ENCODE measurements around the gene TKT.
"Not testable (repeated sequence)": the region's sequence is repeated elsewhere in the genome, so short reads cannot be mapped to it uniquely, and the experiment has no call there.

Gene TKT

DNA sequence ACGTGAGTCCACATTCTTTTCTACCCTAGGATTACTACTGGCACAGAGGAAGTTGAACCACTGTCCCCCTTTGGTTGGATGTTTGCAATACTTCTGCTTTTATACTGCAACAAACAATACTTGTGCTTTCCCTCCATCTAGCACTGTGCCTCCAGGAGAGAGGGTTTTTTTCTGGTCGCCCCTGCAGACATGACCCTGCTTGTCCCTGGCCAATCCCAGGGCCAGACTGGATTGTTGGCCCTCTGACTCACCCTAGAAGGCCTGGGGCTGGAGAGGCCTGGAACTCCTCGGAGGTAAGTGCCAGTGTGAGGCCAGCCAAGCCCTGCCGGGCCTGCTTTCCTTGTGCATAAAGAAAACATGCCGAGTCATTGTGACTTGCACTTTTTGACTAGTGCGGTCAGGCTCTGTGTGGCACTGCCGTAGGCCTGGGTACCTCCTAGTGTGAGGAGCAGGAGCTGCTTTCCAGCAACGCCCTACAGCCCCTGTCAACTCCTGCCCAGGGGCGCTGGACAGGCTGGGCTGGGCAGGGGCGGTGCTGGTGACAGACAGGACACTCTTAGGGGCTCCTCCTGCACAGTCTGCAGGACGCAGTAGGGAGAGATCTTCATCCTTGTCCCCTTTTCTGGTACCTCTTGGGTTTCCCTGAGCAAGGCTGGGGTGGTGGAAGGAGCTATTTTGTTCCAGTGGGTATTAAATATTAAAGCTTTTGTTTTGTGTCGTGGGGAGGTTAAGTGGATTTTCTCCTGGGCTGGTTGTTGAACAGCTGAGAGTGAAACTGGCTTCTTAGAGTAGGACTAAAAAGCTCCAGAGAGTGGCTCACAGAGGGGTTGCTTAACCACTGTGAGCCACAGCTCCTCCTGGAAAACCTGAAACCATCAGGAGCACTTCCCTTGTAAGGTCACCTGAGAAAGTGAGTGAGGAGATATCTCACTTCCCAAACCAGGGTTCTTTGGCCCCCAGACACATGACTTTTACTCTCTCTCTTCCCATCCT is 14.4 kb upstream of the TKT start:
- Mint-ChIP-seq H3K4me1 (peaks cover 18% of the 10 kb centered on the region), H3K27ac (peak overlapping the region; percentile 73), H3K4me3 (no peak overlapping the region), H3K9me3 (no peaks in the 10 kb centered on the region), H3K27me3 (peaks cover 2% of the 10 kb centered on the region), H3K36me3 (ENCODE audit: low read depth) (no peaks in the 10 kb centered on the region)
- peak; percentile 68 for ATAC-seq
- DNase-seq: no peak

DNA sequence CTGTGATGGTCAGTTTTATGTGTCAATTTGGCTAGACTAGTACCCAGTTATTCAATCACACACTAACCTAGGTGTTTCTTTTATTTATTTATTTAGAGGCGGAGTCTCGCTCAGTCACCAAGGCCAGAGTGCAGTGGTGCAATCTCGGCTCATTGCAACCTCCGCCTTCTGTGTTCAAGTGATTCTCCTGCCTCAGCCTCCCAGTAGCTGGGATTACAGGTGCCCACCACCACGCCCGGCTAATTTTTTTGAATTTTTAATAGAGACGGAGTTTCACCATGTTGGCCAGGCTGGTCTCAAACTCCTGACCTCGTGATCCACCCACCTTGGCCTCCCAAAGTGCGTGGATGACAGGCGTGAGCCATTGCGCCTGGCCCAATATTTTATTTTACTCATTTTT is 13.4 kb upstream of the TKT start:
- peaks cover 12% of the 10 kb centered on the region for H3K4me1 Mint-ChIP-seq
- ATAC-seq; H3K9me3 Mint-ChIP-seq; H3K27ac Mint-ChIP-seq; DNase-seq; H3K27me3 Mint-ChIP-seq; H3K4me3 Mint-ChIP-seq; H3K36me3 Mint-ChIP-seq (ENCODE audit: low read depth): not testable (repeated sequence)

DNA sequence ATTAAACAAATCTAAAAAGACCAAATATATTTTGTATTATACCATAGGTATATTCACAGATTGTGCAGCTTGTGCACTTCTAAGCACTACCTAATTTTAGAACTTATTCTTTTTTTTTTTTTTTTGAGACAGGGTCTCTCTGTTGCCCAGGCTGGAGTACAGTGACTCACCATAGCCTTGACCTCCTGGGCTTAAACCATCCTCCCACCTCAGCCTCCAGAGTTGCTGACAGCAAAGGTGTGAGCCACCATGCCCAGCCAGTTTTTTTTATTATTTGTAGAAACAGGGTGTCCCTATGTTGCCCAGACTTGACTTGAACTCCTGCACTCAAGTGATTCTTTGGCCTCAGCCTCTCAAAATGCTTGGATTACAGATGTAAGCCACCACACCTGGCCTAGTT is 11.9 kb upstream of the TKT start:
- no peak for DNase-seq
- Mint-ChIP-seq H3K4me1 (peaks cover 12% of the 10 kb centered on the region), H3K27ac (no peak overlapping the region), H3K27me3 (peaks cover 3% of the 10 kb centered on the region), H3K9me3 (no peaks in the 10 kb centered on the region), H3K36me3 (ENCODE audit: low read depth) (no peaks in the 10 kb centered on the region), H3K4me3 (no peak overlapping the region)
- ATAC-seq: no peak

DNA sequence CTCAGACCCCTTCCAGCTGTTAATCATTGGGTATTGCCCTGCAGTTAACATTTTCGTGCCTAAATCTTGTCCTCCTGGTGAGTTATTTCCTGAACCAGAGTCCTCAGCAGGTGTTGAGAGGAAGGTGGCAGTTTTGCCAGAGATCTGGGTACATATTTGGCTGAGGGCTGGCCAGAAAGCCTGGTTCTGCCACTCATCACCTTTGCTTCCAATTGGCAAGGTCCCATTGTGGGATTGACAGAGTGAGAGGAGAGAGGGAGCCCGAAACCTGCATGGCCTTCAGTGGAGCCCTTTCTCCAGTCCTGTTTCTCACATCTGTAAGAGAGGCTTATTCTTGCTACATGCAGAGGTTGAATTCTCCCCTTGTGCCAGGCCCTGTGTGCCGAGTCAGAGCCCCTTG is 8.9 kb upstream of the TKT start:
- Mint-ChIP-seq H3K4me1 (peaks cover 2% of the 10 kb centered on the region), H3K9me3 (no peaks in the 10 kb centered on the region), H3K36me3 (ENCODE audit: low read depth) (no peaks in the 10 kb centered on the region), H3K27ac (no peak overlapping the region), H3K27me3 (peaks cover 1% of the 10 kb centered on the region), H3K4me3 (no peak overlapping the region)
- DNase-seq (no peak), ATAC-seq (no peak)

DNA sequence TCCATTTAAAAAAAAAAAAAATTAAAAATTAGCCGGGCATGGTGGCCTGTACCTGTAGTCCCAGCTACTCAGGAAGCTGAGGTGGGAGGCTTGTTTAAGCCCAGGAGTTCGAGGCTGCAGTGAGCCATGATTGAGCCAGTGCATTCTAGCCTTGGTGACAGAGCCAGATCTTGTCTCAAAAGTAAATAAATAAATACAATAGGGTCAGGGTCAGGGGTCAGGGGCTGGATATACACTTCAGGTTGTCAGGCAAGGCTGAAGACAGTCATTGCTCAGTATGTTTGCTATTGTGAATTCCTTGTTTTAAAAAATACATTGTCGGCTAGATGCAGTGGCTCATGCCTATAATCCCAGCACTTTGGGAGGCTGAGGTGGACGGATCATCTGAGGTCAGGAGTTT is 8.1 kb upstream of the TKT start:
- H3K4me1 Mint-ChIP-seq: no peaks in the 10 kb centered on the region
- H3K27ac Mint-ChIP-seq: no peak overlapping the region
- no peaks in the 10 kb centered on the region for H3K9me3 Mint-ChIP-seq
- peaks cover 1% of the 10 kb centered on the region for H3K27me3 Mint-ChIP-seq
- DNase-seq (no peak), ATAC-seq (no peak)
- no peaks in the 10 kb centered on the region for H3K36me3 Mint-ChIP-seq (ENCODE audit: low read depth)
- H3K4me3 Mint-ChIP-seq: no peak overlapping the region

DNA sequence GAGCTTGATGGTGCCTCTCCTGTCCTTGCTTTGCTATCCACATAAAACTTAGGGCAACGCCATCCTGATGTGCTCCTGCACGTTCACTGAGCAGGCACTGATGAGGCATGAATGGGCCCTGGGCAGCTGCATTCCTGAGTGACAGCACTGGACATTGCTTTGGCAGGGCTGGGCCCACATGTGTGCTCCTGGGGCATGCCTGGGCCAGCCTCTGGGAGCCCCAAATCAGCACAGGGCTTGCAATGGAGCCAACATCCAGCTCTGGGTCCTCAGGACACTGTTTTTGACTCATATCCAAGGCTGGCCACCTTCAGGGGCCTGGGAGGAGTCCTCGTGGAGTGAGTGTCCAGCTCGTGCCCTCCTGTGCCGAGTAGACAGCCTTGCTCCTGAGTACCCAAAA is 5.9 kb upstream of the TKT start:
- Mint-ChIP-seq H3K27ac (no peak overlapping the region), H3K27me3 (peaks cover 1% of the 10 kb centered on the region), H3K4me3 (no peak overlapping the region), H3K4me1 (no peaks in the 10 kb centered on the region), H3K9me3 (no peaks in the 10 kb centered on the region), H3K36me3 (ENCODE audit: low read depth) (no peaks in the 10 kb centered on the region)
- ATAC-seq (no peak), DNase-seq (no peak)

DNA sequence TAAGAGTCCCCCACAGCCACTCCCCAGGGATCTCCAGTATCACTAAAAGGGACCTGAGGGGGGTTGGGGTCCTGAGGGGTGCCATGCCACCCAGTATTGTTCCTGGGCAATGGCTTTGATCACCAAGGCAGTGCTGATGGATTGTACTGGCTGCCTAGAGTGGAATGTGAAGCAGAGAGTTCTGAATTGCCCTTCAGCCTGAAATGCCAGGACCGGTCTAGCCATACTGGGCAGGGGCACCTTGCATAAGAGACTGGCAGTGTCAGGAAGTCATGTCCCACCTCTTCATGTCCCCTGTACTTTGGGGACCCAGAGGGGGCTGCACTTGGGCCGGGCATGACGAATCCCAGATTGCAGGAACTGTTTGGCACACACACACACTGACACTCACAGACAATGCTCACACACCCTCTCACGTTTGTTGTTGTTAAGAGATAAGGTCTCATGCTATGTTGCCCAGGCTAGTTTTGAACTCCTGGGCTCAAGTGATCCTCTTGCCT is 4.5 kb upstream of the TKT start:
- H3K9me3 Mint-ChIP-seq: no peaks in the 10 kb centered on the region
- DNase-seq: no peak
- H3K36me3 Mint-ChIP-seq (ENCODE audit: low read depth): no peaks in the 10 kb centered on the region
- ATAC-seq: no peak
- H3K4me1 Mint-ChIP-seq: peaks cover 2% of the 10 kb centered on the region
- H3K4me3 Mint-ChIP-seq: no peak overlapping the region
- no peak overlapping the region for H3K27ac Mint-ChIP-seq
- peaks cover 1% of the 10 kb centered on the region for H3K27me3 Mint-ChIP-seq

DNA sequence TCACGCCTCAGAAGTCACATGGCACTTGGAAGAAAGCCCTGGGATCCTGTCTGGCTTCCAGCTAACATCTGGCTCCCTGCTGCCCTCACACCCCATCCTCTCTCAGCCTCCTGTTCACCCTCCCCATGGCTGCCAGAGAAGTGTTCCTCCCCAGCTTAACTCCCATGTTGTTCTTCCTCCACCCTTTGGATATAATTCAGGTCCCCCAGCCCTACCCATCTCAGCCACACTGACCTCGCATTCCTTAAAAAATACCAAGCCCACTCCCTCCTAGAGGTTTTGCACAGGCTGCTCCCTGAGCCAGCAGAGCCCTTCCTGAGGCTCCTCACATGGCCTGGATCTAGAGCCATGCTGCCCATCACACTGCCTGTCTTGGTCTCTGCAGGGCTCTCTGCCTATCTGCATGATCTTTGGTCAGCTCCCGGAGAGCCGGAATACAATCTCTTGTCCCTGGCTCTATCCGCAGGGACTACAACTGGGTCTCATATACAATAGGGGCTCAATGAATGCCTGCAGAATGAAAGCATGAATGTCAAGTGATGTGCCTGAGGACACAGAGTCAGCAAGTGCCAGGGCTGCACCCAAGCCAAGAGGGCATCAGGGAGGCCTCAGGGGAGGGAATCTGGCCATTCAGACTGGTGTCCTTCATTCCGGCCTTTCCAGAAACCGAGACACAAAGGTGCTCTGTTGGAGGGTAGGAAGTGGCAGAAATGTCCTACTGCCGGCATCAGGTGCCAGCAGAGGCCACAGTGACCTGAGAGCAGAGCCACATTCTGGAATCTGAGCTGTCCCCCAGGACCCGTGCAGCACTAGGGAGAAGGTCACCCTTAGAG is 3.8 kb upstream of the TKT start:
- DNase-seq: no peak
- Mint-ChIP-seq H3K4me3 (no peak overlapping the region), H3K27me3 (peaks cover 1% of the 10 kb centered on the region), H3K27ac (no peak overlapping the region), H3K9me3 (no peaks in the 10 kb centered on the region), H3K4me1 (peaks cover 2% of the 10 kb centered on the region), H3K36me3 (ENCODE audit: low read depth) (peaks cover 4% of the 10 kb centered on the region)
- ATAC-seq: no peak

DNA sequence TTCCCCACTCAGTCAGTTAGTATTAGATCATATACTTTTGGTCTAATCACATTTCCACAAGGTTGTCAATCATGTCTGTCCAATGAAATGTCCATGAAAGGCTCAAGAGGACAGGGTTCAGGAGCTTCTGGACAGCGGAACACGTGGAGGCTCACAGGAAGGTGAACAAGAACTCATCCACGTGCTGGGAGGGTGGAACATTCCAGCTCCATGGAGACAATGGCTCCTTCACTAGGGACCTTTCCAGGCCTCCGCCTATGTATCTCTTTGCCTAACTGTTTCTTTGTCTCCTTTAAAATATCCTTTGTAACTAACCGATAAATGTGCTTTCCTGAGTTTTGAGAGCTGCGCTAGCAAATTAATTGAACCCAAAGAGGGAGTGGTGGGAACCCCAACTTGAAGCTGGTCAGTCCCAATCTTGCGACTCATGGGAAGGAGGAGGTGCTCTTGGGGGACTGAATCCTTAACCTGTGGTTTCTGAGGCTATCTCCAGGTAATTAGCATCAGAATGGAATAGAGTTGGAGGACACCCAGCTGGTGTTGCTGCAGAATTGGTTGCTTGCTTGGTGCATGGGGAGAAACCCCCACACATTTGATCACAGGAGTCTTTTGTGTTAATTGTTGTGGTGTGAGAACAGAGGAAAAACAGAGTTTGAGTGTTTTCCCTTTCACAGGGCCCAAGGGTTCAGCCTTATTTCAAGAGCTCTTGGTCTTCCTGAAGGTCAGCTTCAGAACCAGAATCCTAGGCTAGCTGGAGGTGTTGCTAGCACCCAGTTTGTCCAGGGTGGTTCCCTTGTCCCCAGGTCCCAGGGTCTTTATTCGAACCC is 3.0 kb upstream of the TKT start:
- Mint-ChIP-seq H3K36me3 (ENCODE audit: low read depth) (peaks cover 12% of the 10 kb centered on the region), H3K9me3 (no peaks in the 10 kb centered on the region), H3K4me3 (no peak overlapping the region)

DNA sequence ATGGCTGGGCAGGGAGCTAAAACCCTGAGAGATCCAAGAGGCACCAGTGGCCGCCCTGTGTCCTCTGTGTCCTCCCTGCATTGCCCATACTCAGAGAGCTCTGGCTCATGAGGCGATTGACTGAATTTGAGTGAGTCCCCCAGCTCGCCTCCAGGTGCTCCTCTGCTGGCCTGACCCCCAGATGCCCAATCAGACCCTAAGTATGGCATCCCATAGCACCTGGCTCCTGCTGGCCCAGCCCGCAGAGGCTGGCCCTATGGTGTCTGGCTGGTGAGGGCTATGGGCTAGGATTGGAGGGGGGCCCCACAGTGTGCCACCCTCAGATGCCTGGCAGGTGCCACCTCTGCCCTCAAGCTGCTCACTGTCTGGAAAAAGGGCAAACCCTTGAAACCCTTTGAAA is 1.6 kb upstream of the TKT start:
- ATAC-seq: no peak
- H3K27me3 Mint-ChIP-seq: no peaks in the 10 kb centered on the region
- peaks cover 21% of the 10 kb centered on the region for H3K36me3 Mint-ChIP-seq (ENCODE audit: low read depth)
- no peak overlapping the region for H3K4me3 Mint-ChIP-seq
- no peaks in the 10 kb centered on the region for H3K9me3 Mint-ChIP-seq
- H3K27ac Mint-ChIP-seq: no peak overlapping the region
- no peak for DNase-seq
- H3K4me1 Mint-ChIP-seq: peaks cover 23% of the 10 kb centered on the region

More for the DNA sequence above, 3.0 kb upstream of the TKT start:
- no peak for DNase-seq
- H3K4me1 Mint-ChIP-seq: peaks cover 10% of the 10 kb centered on the region
- H3K27ac Mint-ChIP-seq: no peak overlapping the region
- no peak for ATAC-seq
- H3K27me3 Mint-ChIP-seq: no peaks in the 10 kb centered on the region

DNA sequence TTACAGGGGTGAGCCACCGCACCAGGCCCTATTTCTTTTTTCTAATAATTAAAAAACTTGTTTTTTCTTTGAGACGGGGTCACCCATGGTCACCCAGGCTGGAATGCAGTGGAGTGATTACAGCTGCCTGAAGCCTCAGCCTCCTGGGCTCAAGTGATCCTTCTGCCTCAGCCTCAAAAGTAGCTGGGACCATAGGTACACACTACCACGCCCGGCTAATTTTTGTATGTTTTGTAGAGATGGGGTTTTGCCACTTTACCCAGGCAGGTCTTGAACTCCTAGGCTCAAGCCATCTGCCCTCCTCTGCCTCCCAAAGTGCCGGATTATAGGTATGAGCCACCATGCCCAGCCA is 858 bp upstream of the TKT start:
- peaks cover 25% of the 10 kb centered on the region for H3K36me3 Mint-ChIP-seq (ENCODE audit: low read depth)
- H3K4me1 Mint-ChIP-seq: peaks cover 29% of the 10 kb centered on the region
- no peak for DNase-seq
- no peaks in the 10 kb centered on the region for H3K9me3 Mint-ChIP-seq
- ATAC-seq: no peak
- H3K4me3 Mint-ChIP-seq: peak overlapping the region; percentile 91
- H3K27me3 Mint-ChIP-seq: no peaks in the 10 kb centered on the region
- no peak overlapping the region for H3K27ac Mint-ChIP-seq

DNA sequence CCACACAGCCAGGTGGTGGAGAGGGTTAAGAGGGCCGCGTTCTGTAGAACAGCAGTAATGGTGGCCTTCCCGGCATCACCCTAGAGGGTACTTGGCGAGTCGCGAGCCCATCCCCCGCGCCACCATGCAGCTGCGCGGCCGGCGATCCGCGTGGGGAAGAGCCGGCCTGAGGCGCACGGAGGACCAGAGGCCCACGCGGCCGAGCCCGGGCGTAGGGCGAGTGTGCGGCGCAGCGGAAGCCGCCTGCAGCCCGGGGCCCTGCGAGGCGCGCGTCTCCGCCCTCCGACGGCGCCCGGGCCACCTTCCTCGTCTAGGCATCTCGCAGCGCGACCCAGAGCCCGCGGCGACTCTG is 423 bp downstream of the TKT start:
- ATAC-seq (peak; percentile 50), DNase-seq (peak; percentile 53)
- peak overlapping the region; percentile 88 for H3K27ac Mint-ChIP-seq
- H3K27me3 Mint-ChIP-seq: no peaks in the 10 kb centered on the region
- no peaks in the 10 kb centered on the region for H3K9me3 Mint-ChIP-seq
- peak overlapping the region; percentile 91 for H3K4me3 Mint-ChIP-seq
- peaks cover 41% of the 10 kb centered on the region for H3K4me1 Mint-ChIP-seq
- H3K36me3 Mint-ChIP-seq (ENCODE audit: low read depth): peaks cover 25% of the 10 kb centered on the region

DNA sequence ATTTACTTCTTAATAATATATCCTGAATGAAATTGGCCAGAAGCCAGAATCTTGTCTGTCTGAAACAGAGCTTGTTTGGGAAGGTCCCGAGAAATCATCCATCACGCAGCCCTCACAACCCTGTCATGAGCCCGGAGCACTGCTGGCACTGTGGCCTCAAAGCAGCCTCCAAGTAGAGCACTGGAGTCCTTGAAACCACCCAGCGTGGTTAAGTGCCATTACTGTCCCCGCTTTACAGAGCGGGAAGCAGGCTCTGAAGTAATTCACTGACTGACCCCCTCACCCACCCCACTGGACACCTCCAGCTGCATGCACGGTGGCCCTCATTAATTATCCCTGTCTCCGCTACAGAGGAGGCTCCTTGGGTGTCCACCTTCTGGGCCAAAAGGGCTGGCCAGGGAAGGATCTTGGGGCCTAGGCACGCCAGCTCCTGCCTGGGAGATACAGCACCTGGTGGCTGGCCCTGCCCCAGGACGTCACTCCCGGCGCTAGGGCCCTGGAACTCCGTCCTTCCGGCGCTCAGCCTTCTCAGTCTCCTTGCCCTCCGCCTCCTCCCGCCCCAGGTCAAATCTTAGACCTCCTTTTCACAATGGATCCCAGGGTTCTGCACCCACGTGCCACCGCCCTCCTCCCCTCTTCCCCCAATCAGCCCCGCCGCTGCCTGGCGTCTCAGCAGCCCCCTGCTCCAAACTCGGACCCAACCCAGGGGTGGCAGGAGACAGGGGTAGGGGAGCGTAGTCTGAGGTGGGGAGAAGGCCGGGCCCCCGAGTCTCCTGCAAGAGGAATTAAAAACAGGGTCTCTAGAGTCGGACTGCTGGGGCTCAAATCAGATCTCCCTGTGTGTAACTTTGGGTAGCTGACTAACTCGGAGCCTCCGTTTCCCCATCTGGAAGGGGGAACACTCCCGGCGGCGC is 1.1 kb downstream of the TKT start:
- DNase-seq (peak; percentile 65), ATAC-seq (peak; percentile 61)
- Mint-ChIP-seq H3K4me3 (peak overlapping the region; percentile 91), H3K27me3 (no peaks in the 10 kb centered on the region), H3K4me1 (peaks cover 45% of the 10 kb centered on the region), H3K27ac (peak overlapping the region; percentile 88), H3K36me3 (ENCODE audit: low read depth) (peaks cover 25% of the 10 kb centered on the region), H3K9me3 (no peaks in the 10 kb centered on the region)

All from activated naive CD8-positive, alpha-beta T cell treated with anti-CD3 and anti-CD28 coated beads, Interleukin-2, amount 50 U/mL, for 24 hours (primary cell).